Muscle layer of duodenum (tissue), 2 donors: ENCODE results near the gene EN1.

Source experiments
- H3K27ac ChIP-seq: one replicate; pipeline ENCODE4 v1.7.0; 2013; ENCODE audit warnings: mild to moderate bottlenecking, low read length
- H3K27me3 ChIP-seq: one replicate; pipeline ENCODE4 v1.7.0; 2013; ENCODE audit warnings: low read depth, mild to moderate bottlenecking, control low read depth, low read length
- H3K36me3 ChIP-seq, 2 donors: one replicate each; pipeline ENCODE4 v1.7.0; 2013; ENCODE audit warnings: low read length in 2 of 2, control low read depth in 1 of 2, mild to moderate bottlenecking in 1 of 2; ENCODE audit not compliant: insufficient read depth in 2 of 2, control insufficient read depth in 1 of 2
- H3K4me1 ChIP-seq, 2 donors: one replicate each; pipeline ENCODE4 v1.7.0; 2013; ENCODE audit warnings: low read length in 2 of 2, mild to moderate bottlenecking in 2 of 2, control low read depth in 1 of 2, moderate library complexity in 1 of 2; ENCODE audit not compliant: insufficient read depth in 2 of 2, control insufficient read depth in 1 of 2
- H3K4me3 ChIP-seq, 2 donors: one replicate each; pipeline ENCODE4 v1.7.0; 2013; ENCODE audit warnings: low read length in 2 of 2, low read depth in 1 of 2, mild to moderate bottlenecking in 1 of 2
- H3K9me3 ChIP-seq, 2 donors: one replicate each; pipeline ENCODE4 v1.7.0; 2013; ENCODE audit warnings: low read length in 2 of 2, control low read depth in 1 of 2, mild to moderate bottlenecking in 1 of 2; ENCODE audit not compliant: control insufficient read depth in 1 of 2
- donor health status: healthy.

EN1 gene

DNA sequence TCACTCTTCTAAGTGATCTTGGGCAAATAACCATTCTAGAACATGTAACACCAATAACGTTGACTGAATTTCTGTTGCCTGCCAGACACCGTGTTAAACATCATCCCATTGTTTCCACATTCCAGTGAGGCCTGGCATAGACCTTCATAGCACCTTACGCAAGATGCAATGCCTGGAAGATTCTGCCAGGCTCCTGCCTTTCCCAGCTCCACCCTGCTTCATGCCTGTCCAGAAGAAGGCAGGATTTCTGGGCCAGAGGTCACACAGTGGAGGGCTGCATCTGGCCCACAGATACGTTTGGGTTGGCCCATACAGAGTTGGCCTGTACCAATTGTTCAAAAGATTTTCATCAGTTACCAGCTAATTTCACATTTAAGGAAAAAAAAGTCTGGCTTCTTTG, 46.3 kb downstream of the EN1 start:
- Histone ChIP-seq H3K4me1 (no peaks in the 10 kb centered on the region), H3K27ac (no peak overlapping the region)

GRCh38 chr2:118800736-118801135, 46.7 kb downstream of the EN1 start:
- H3K27me3 ChIP-seq, result no peaks in the 10 kb centered on the region
- H3K4me1 ChIP-seq, result no peaks in the 10 kb centered on the region
- H3K27ac ChIP-seq, result no peak overlapping the region
- H3K9me3 ChIP-seq, result no peaks in the 10 kb centered on the region
- no peaks in the 10 kb centered on the region for H3K36me3 ChIP-seq
- no peak overlapping the region for H3K4me3 ChIP-seq

More for the DNA sequence above, 46.3 kb downstream of the EN1 start:
- Histone ChIP-seq H3K4me3 (no peak overlapping the region), H3K36me3 (no peaks in the 10 kb centered on the region), H3K9me3 (no peaks in the 10 kb centered on the region), H3K27me3 (no peaks in the 10 kb centered on the region)

DNA sequence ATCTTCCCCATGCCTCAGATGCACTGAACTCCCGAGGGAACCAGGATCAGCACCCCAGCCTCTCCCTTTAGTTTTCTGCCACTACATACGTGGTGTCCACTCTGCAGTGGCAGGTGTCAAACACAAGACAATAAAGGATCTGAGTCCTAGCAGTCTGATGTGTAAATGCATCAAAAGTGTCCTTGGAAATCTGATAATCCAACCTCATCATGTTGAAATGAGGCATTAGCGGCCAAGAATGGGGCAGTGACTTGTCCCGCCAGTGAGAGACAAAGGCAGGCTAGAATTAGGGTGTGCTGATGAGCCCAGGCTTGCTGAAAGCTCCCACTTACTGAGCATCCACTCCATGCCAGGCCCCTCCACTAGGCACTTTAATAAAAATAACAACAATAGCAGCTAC, 52.9 kb downstream of the EN1 start:
- Histone ChIP-seq H3K9me3 (no peaks in the 10 kb centered on the region), H3K36me3 (no peaks in the 10 kb centered on the region), H3K27ac (no peak overlapping the region), H3K27me3 (no peaks in the 10 kb centered on the region), H3K4me1 (no peaks in the 10 kb centered on the region), H3K4me3 (no peak overlapping the region)
